GM12878 (cell line): ENCODE data around the gene TSC22D1. TPM values are rescaled to one million over a fixed set of nuclear protein-coding genes. Genes with fewer than 3 reads are reported as not detected.

Source experiments
- ATAC-seq: fragments of 200-7000 bp; cut with Tn5 transposase; 3 replicates; pipeline ENCODE4 v1.9.1; 2020; ENCODE audit warnings: mild to moderate bottlenecking, moderate library complexity
- BruUV-seq: library from RNA; stranded (reverse); fragments of 400-500 nt; replicated peaks from 2 replicates; lab custom pipeline; 2021; lab: Mats Ljungman, UMichigan
- CTCF ChIA-PET: fragments of 300-600 bp; sonication (Branson Sonifier 250); formaldehyde crosslinking; extraction: SDS; loops from one replicate; lab custom pipeline; 2021; ENCODE audit warnings: inconsistent platforms; lab: Yijun Ruan, JAX
- POLR2A ChIA-PET: fragments of 350-600 bp; formaldehyde crosslinking; extraction: SDS; loops from one replicate; lab custom pipeline; 2021; ENCODE audit warnings: inconsistent platforms; lab: Charles Lee
- RAD21 ChIA-PET: fragments of 300-600 bp; sonication (Branson Sonifier 250); formaldehyde crosslinking; loops from one replicate; lab custom pipeline; 2023; ENCODE audit warnings: antibody characterized with exemption; ENCODE audit not compliant: unreplicated experiment; lab: Charles Lee
- SMC1A ChIA-PET: fragments of 300-600 bp; sonication (Branson Sonifier 250); formaldehyde crosslinking; loops from one replicate; lab custom pipeline; 2023; ENCODE audit not compliant: unreplicated experiment, uncharacterized antibody; lab: Charles Lee
- DNase-seq: peaks from one replicate; pipeline ENCODE4 v3.0.0-alpha.2; 2011; ENCODE audit warnings: low read depth, low spot score
- FAIRE-seq: peaks from 3 replicates; lab custom pipeline; 2011; peaks lifted over from hg19 to GRCh38; lab: Jason Lieb, UNC
- H2AFZ ChIP-seq: 2 replicates; pipeline ENCODE4 v1.6.0; 2011; ENCODE audit warnings: low read depth, low read length, control low read depth; ENCODE audit not compliant: control insufficient read depth
- H3K27ac ChIP-seq: 2 replicates; pipeline ENCODE4 v1.5.1; 2011; ENCODE audit warnings: control low read depth; ENCODE audit not compliant: control insufficient read depth, insufficient read depth
- H3K27me3 ChIP-seq, 2 experiments: replicated peaks in 1 of 2; 2 replicates each; pipeline versions ENCODE4 v1.6.0 to v1.6.1; 2011; ENCODE audit warnings: low read length in 1 of 2; ENCODE audit not compliant: control insufficient read depth in 2 of 2, insufficient read depth in 2 of 2
- H3K36me3 ChIP-seq, 2 experiments: 2 replicates each; pipeline ENCODE4 v1.5.1; 2011; ENCODE audit warnings: low read length in 1 of 2; ENCODE audit not compliant: control insufficient read depth in 2 of 2, insufficient read depth in 2 of 2
- H3K4me1 ChIP-seq: 2 replicates; pipeline ENCODE4 v1.6.1; 2011; ENCODE audit warnings: mild to moderate bottlenecking, low read length, moderate library complexity, mixed read lengths; ENCODE audit not compliant: control insufficient read depth, insufficient read depth
- H3K4me2 ChIP-seq: 2 replicates; pipeline ENCODE4 v1.6.0; 2011; ENCODE audit warnings: control low read depth; ENCODE audit not compliant: control insufficient read depth, insufficient read depth
- H3K4me3 ChIP-seq: fragments of 200-600 bp; sonication (generic); 2 replicates; pipeline ENCODE4 v1.5.1; 2016
- H3K79me2 ChIP-seq: 2 replicates; pipeline ENCODE4 v1.6.0; 2011; ENCODE audit warnings: low read length; ENCODE audit not compliant: control insufficient read depth, insufficient read depth
- H3K9ac ChIP-seq: 2 replicates; pipeline ENCODE4 v1.8.0; 2011; ENCODE audit warnings: low read length, control low read depth, mixed read lengths; ENCODE audit not compliant: control insufficient read depth, insufficient read depth
- H3K9me3 ChIP-seq: replicated peaks from 3 replicates; pipeline ENCODE4 v1.5.1; 2011; ENCODE audit warnings: mild to moderate bottlenecking, low read length; ENCODE audit not compliant: control insufficient read depth, insufficient read depth
- H4K20me1 ChIP-seq: 2 replicates; pipeline ENCODE4 v1.6.0; 2011; ENCODE audit not compliant: control insufficient read depth, insufficient read depth
- CBX5 ChIP-seq: sonication (generic); IDR thresholded peaks from 2 replicates; pipeline ENCODE4 v1.6.1; 2016; ENCODE audit warnings: low read depth, moderate library complexity, mild to moderate bottlenecking, inconsistent platforms
- CHD4 ChIP-seq: fragments of 200-600 bp; sonication (generic); IDR thresholded peaks from 2 replicates; pipeline ENCODE4 v1.6.1; 2016; ENCODE audit warnings: mild to moderate bottlenecking
- ESRRA ChIP-seq: IDR thresholded peaks from 2 replicates; pipeline ENCODE4 v1.6.1; 2012; ENCODE audit warnings: mild to moderate bottlenecking, low read length, improper control_type of control experiment
- FOS ChIP-seq: IDR thresholded peaks from 3 replicates; pipeline ENCODE4 v1.6.1; 2011; ENCODE audit warnings: borderline replicate concordance; ENCODE audit not compliant: insufficient read length; ENCODE audit errors: extremely low read depth
- FOXK2 ChIP-seq: fragments of 450-650 bp; IDR thresholded peaks from 2 replicates; pipeline ENCODE4 v1.6.1; 2017; ENCODE audit warnings: mild to moderate bottlenecking, moderate library complexity
- IRF5 ChIP-seq: fragments of 450-650 bp; IDR thresholded peaks from 2 replicates; pipeline ENCODE4 v1.6.1; 2017; ENCODE audit warnings: borderline replicate concordance
- KDM1A ChIP-seq: fragments of 200-600 bp; sonication (generic); IDR thresholded peaks from 2 replicates; pipeline ENCODE4 v1.6.1; 2016; ENCODE audit warnings: borderline replicate concordance
- MTA2 ChIP-seq: fragments of 450-650 bp; IDR thresholded peaks from 2 replicates; pipeline ENCODE4 v1.6.1; 2016; ENCODE audit warnings: low read depth, mild to moderate bottlenecking, moderate library complexity
- NFYA ChIP-seq: IDR thresholded peaks from 2 replicates; pipeline ENCODE4 v1.6.1; 2011; ENCODE audit warnings: low read depth, mild to moderate bottlenecking, low read length, improper control_type of control experiment, borderline replicate concordance
- RUNX3 ChIP-seq: IDR thresholded peaks from 2 replicates; pipeline ENCODE4 v1.6.1; 2012; ENCODE audit warnings: low read length, inconsistent platforms
- SMC3 ChIP-seq: IDR thresholded peaks from 2 replicates; pipeline ENCODE4 v1.6.1; 2011; ENCODE audit warnings: low read length, improper control_type of control experiment, borderline replicate concordance
- SP1 ChIP-seq: IDR thresholded peaks from one replicate; pipeline ENCODE4 v1.6.1; 2011; ENCODE audit warnings: low read depth, low read length
- TARDBP ChIP-seq: IDR thresholded peaks from 2 replicates; pipeline ENCODE4 v1.6.1; 2016; ENCODE audit warnings: borderline replicate concordance
- ZBTB33 ChIP-seq: fragments of 450-650 bp; IDR thresholded peaks from 2 replicates; pipeline ENCODE4 v1.6.1; 2017; ENCODE audit warnings: mild to moderate bottlenecking
- ZBTB4 ChIP-seq: fragments of 450-650 bp; formaldehyde crosslinking; IDR thresholded peaks from 2 replicates; pipeline ENCODE4 v1.4.0; 2022; ENCODE audit warnings: mild to moderate bottlenecking, moderate library complexity
- ZSCAN29 ChIP-seq: fragments of 450-650 bp; IDR thresholded peaks from 2 replicates; pipeline ENCODE4 v1.6.1; 2017; ENCODE audit warnings: mild to moderate bottlenecking, moderate library complexity
- WGBS: methylation state at CpG from one replicate; pipeline ENCODE4 v1.1.6; 2016; ENCODE audit warnings: low lambda C conversion rate; ENCODE audit not compliant: insufficient replicate concordance, insufficient coverage; ENCODE audit errors: missing lambda C conversion rate; 5-methylcytosine and 5-hydroxymethylcytosine counted together
- in situ Hi-C: fragments of 300-500 bp; cut with MboI; formaldehyde crosslinking; loops from 9 replicates; pipeline ENCODE4 v1.14.3; 2018; ENCODE audit warnings: mixed read lengths
- intact Hi-C: fragments of 100-400 bp; cut with micrococcal nuclease; formaldehyde crosslinking; loops from one replicate; pipeline ENCODE4 v1.14.2; 2022; ENCODE audit not compliant: unreplicated experiment
- polyA plus RNA-seq, 11 experiments: library from polyadenylated mRNA; depleted of rRNA in 4 of 11; unstranded in 6 of 11; stranded (reverse) in 5 of 11; fragments of >200 nt; fragmentation: Nextera tagmentation in 4 of 11; fragmentation: Illumina TruSeq in 1 of 11; extraction: Ambion mirVana in 4 of 11; extraction: Trizol in 1 of 11; gene quantifications; 1 replicate in 1 of 11; 2 replicates in 10 of 11; pipeline versions ENCODE4 v1.2.1 to v1.2.3, GENCODE V29; 2011 to 2016; ENCODE audit warnings: inconsistent platforms in 2 of 11, missing spikeins in 2 of 11, low read depth in 1 of 11
- total RNA-seq, 4 experiments: library from RNA; depleted of rRNA in 3 of 4; stranded (reverse); fragments of >200 nt in 3 of 4; fragmentation: Illumina TruSeq in 1 of 4; extraction: Trizol in 1 of 4; gene quantifications; 2 replicates each; pipeline versions ENCODE4 v1.2.1 to v1.2.3, GENCODE V29; 2013 to 2021

TSC22D1 gene
- total and polyA plus RNA-seq, 10 of the 15 experiments (the other 5 are each of a cell fraction or from before 2014, with no cell fraction given): 0.37 to 15.7 (median 7.5) TPM

GRCh38 chr13:44416301-44416700 lies 159.8 kb downstream of the TSC22D1 start:
- Histone ChIP-seq H3K4me3 (no peak overlapping the region), H3K9ac (no peak overlapping the region), H3K9me3 (no peaks in the 10 kb centered on the region; the same call in 2 of the 3 replicates), H3K4me1 (no peaks in the 10 kb centered on the region), H3K4me2 (no peak overlapping the region), H3K27me3 (peaks cover 0 to 1% of the 10 kb centered on the region in 2 experiments; a peak in 1 of 4 replicates), H3K36me3 (no peaks in the 10 kb centered on the region), H3K27ac (no peak overlapping the region), H2AFZ (no peak overlapping the region), H4K20me1 (no peaks in the 10 kb centered on the region), H3K79me2 (no peaks in the 10 kb centered on the region)
- TF ChIP-seq KDM1A: no peak
- no peak for TF ChIP-seq CHD4
- no peak for TF ChIP-seq ZBTB4 (CRISPR knock-in tag)
- TF ChIP-seq FOXK2: no peak
- TF ChIP-seq SMC3: no peak
- no peak for TF ChIP-seq ZBTB33
- TF ChIP-seq IRF5: no peak
- TF ChIP-seq MTA2: no peak
- TF ChIP-seq RUNX3: no peak
- no peak for TF ChIP-seq CBX5
- TF ChIP-seq TARDBP: no peak
- TF ChIP-seq SP1: no peak
- TF ChIP-seq NFYA: no peak
- no peak for TF ChIP-seq ZSCAN29
- TF ChIP-seq ESRRA: no peak
- no peak for TF ChIP-seq FOS
- intact Hi-C loops (no loop called here), in situ Hi-C loops (no loop called here)
- ChIA-PET SMC1A (no interaction called here), CTCF (no interaction called here), RAD21 (no interaction called here), POLR2A (no interaction called here)
- DNase-seq: no peak
- BruUV-seq: no TSS peak
- ATAC-seq: no peak
- 48% methylated on average over 10 of the region's 10 CpGs for WGBS
- no peak for FAIRE-seq
